H1 (cell line): ENCODE results near the gene NTRK2. TPM values are rescaled to one million over a fixed set of nuclear protein-coding genes. Genes with fewer than 3 reads are reported as not detected.

Source experiments
- CTCF ChIA-PET: fragments of 300-600 bp; sonication (Branson Sonifier 250); formaldehyde crosslinking; loops from one replicate; lab custom pipeline; 2021; ENCODE audit not compliant: partially characterized antibody; lab: Charles Lee
- POLR2A ChIA-PET: fragments of 300-600 bp; sonication (Branson Sonifier 250); formaldehyde crosslinking; loops from one replicate; lab custom pipeline; 2021; ENCODE audit warnings: inconsistent platforms; ENCODE audit not compliant: partially characterized antibody; lab: Charles Lee
- DNase-seq, 2 experiments: peaks; one replicate each; pipeline versions ENCODE4 v3.0.0 to v3.0.0-alpha.2; 2010 to 2022; ENCODE audit warnings: low spot score in 2 of 2, low read depth in 1 of 2, mixed read lengths in 1 of 2
- FAIRE-seq: peaks from 2 replicates; lab custom pipeline; 2011; peaks lifted over from hg19 to GRCh38; lab: Jason Lieb, UNC
- H2AFZ ChIP-seq: 2 replicates; pipeline ENCODE4 v1.8.1; 2012; ENCODE audit warnings: low read length, inconsistent platforms
- H2AK5ac ChIP-seq: 2 replicates; pipeline ENCODE4 v1.6.1; 2013; ENCODE audit warnings: low read depth, low read length
- H2BK120ac ChIP-seq: replicated peaks from 2 replicates; pipeline ENCODE3; 2013; ENCODE audit warnings: low read depth, low read length, inconsistent platforms
- H2BK12ac ChIP-seq: 2 replicates; pipeline ENCODE4 v1.6.1; 2013; ENCODE audit warnings: low read depth, low read length
- H2BK15ac ChIP-seq: 2 replicates; pipeline ENCODE4 v1.6.1; 2013; ENCODE audit warnings: low read length
- H2BK20ac ChIP-seq: 2 replicates; pipeline ENCODE4 v1.6.1; 2013; ENCODE audit warnings: low read length
- H2BK5ac ChIP-seq: 2 replicates; pipeline ENCODE4 v1.6.1; 2013; ENCODE audit warnings: low read depth, low read length
- H3K14ac ChIP-seq: 2 replicates; pipeline ENCODE4 v1.6.1; 2013; ENCODE audit warnings: inconsistent platforms; ENCODE audit not compliant: insufficient read length
- H3K18ac ChIP-seq: 2 replicates; pipeline ENCODE4 v1.6.1; 2013; ENCODE audit warnings: low read length; ENCODE audit errors: extremely low read depth
- H3K23ac ChIP-seq: 2 replicates; pipeline ENCODE4 v1.6.1; 2013; ENCODE audit warnings: inconsistent platforms; ENCODE audit not compliant: insufficient read length
- H3K23me2 ChIP-seq: 2 replicates; pipeline ENCODE4 v1.6.1; 2013; ENCODE audit warnings: low read depth, low read length
- H3K27ac ChIP-seq: 2 replicates; pipeline ENCODE4 v1.6.1; 2011; ENCODE audit warnings: low read depth, low read length, inconsistent platforms
- H3K27me3 ChIP-seq, 4 experiments: replicated peaks in 1 of 4; 1 replicate in 1 of 4; 2 replicates in 3 of 4; pipeline versions ENCODE4 v1.6.1 to v1.8.1; 2011 to 2013; ENCODE audit warnings: low read length in 3 of 4, mild to moderate bottlenecking in 3 of 4, inconsistent platforms in 2 of 4, mixed read lengths in 2 of 4, moderate library complexity in 1 of 4; ENCODE audit not compliant: control insufficient read depth in 3 of 4, insufficient read depth in 3 of 4; ENCODE audit errors: extremely low read depth in 1 of 4
- H3K36me3 ChIP-seq, 4 experiments: 2 replicates each; pipeline versions ENCODE4 v1.6.1 to v1.8.1; 2011 to 2013; ENCODE audit warnings: mild to moderate bottlenecking in 4 of 4, low read length in 3 of 4, moderate library complexity in 2 of 4, control low read depth in 1 of 4, inconsistent platforms in 1 of 4; ENCODE audit not compliant: insufficient read depth in 4 of 4, control insufficient read depth in 2 of 4
- H3K4ac ChIP-seq: replicated peaks from 2 replicates; pipeline ENCODE3; 2013; ENCODE audit warnings: low read length, low read depth, mixed read lengths, inconsistent platforms; ENCODE audit not compliant: insufficient read length
- H3K4me1 ChIP-seq, 4 experiments: replicated peaks in 1 of 4; 1 replicate in 1 of 4; 2 replicates in 3 of 4; pipeline versions ENCODE4 v1.6.1 to v1.8.1; 2011 to 2013; ENCODE audit warnings: low read length in 3 of 4, inconsistent platforms in 2 of 4, mixed read lengths in 1 of 4; ENCODE audit not compliant: insufficient read depth in 4 of 4, control insufficient read depth in 3 of 4
- H3K4me2 ChIP-seq, 2 experiments: 2 replicates each; pipeline versions ENCODE4 v1.6.1 to v1.8.1; 2011 to 2013; ENCODE audit warnings: low read depth in 2 of 2, low read length in 2 of 2, control low read depth in 1 of 2, inconsistent platforms in 1 of 2, mild to moderate bottlenecking in 1 of 2; ENCODE audit not compliant: insufficient read depth in 1 of 2
- H3K4me3 ChIP-seq, 4 experiments: fragments of 200-600, 300-600 bp in 1 of 4; sonication (generic), shearing (Covaris generic), sonication (Bioruptor Twin) in 1 of 4; 2 replicates each; pipeline versions ENCODE4 v1.5.1 to v1.8.1; 2011 to 2016; ENCODE audit warnings: low read length in 4 of 4, low read depth in 3 of 4, control low read depth in 2 of 4, inconsistent platforms in 2 of 4, mild to moderate bottlenecking in 2 of 4, mixed read lengths in 1 of 4, moderate library complexity in 1 of 4; ENCODE audit not compliant: insufficient read depth in 2 of 4; ENCODE audit errors: extremely low read depth in 1 of 4
- H3K56ac ChIP-seq: replicated peaks from 2 replicates; pipeline ENCODE3; 2013; ENCODE audit warnings: low read depth, mild to moderate bottlenecking, mixed read lengths, low read length, inconsistent platforms; ENCODE audit not compliant: insufficient read length
- H3K79me1 ChIP-seq: 2 replicates; pipeline ENCODE4 v1.6.1; 2013; ENCODE audit warnings: low read depth, low read length, control low read depth
- H3K79me2 ChIP-seq, 2 experiments: 2 replicates each; pipeline versions ENCODE4 v1.6.1 to v1.8.1; 2012 to 2013; ENCODE audit warnings: low read length in 2 of 2, mild to moderate bottlenecking in 2 of 2, inconsistent platforms in 1 of 2; ENCODE audit not compliant: insufficient read depth in 2 of 2, control insufficient read depth in 1 of 2
- H3K9ac ChIP-seq, 4 experiments: replicated peaks in 1 of 4; 1 replicate in 1 of 4; 2 replicates in 3 of 4; pipeline versions ENCODE4 v1.6.1 to v1.8.1; 2011 to 2013; ENCODE audit warnings: low read depth in 3 of 4, low read length in 3 of 4, control low read depth in 2 of 4, mild to moderate bottlenecking in 2 of 4, moderate library complexity in 2 of 4, inconsistent platforms in 1 of 4; ENCODE audit errors: extremely low read depth in 1 of 4
- H3K9me3 ChIP-seq, 2 experiments: 2 replicates each; pipeline versions ENCODE4 v1.6.1 to v1.8.1; 2012 to 2013; ENCODE audit warnings: mild to moderate bottlenecking in 2 of 2, moderate library complexity in 2 of 2, control low read depth in 1 of 2, inconsistent platforms in 1 of 2, low read depth in 1 of 2, low read length in 1 of 2, mixed read lengths in 1 of 2; ENCODE audit not compliant: insufficient read depth in 2 of 2
- H4K20me1 ChIP-seq, 2 experiments: replicated peaks in 1 of 2; 2 replicates each; pipeline versions ENCODE3 to v1.8.1; 2011 to 2013; ENCODE audit warnings: inconsistent platforms in 2 of 2, low read length in 2 of 2, mild to moderate bottlenecking in 1 of 2; ENCODE audit not compliant: insufficient read depth in 2 of 2, control insufficient read depth in 1 of 2
- H4K5ac ChIP-seq: 2 replicates; pipeline ENCODE4 v1.6.1; 2013; ENCODE audit warnings: low read length, low read depth, mixed read lengths, inconsistent platforms; ENCODE audit not compliant: insufficient read length
- H4K8ac ChIP-seq: 2 replicates; pipeline ENCODE4 v1.8.0; 2013; ENCODE audit warnings: mild to moderate bottlenecking, moderate library complexity, low read length, inconsistent platforms; ENCODE audit not compliant: insufficient read depth; ENCODE audit errors: extremely low read depth
- H4K91ac ChIP-seq: replicated peaks from 2 replicates; pipeline ENCODE3; 2013; ENCODE audit warnings: low read length, mixed read lengths, inconsistent platforms; ENCODE audit not compliant: insufficient read length
- BCL11A ChIP-seq, 2 experiments: IDR thresholded peaks; one replicate each; pipeline ENCODE4 v1.6.1; 2011; ENCODE audit warnings: low read depth in 2 of 2, low read length in 2 of 2, mild to moderate bottlenecking in 2 of 2
- CEBPB ChIP-seq: IDR thresholded peaks from 2 replicates; pipeline ENCODE4 v1.6.1; 2012; ENCODE audit warnings: low read depth, low read length
- FOSL1 ChIP-seq: IDR thresholded peaks from 2 replicates; pipeline ENCODE4 v1.6.1; 2011; ENCODE audit warnings: mild to moderate bottlenecking, low read depth, low read length, moderate library complexity; ENCODE audit not compliant: insufficient read depth
- NANOG ChIP-seq: IDR thresholded peaks from 2 replicates; pipeline ENCODE4 v1.6.1; 2011; ENCODE audit warnings: low read length, low read depth, mild to moderate bottlenecking, inconsistent platforms; ENCODE audit not compliant: insufficient read depth, poor library complexity, severe bottlenecking
- NRF1 ChIP-seq: IDR thresholded peaks from 2 replicates; pipeline ENCODE4 v1.6.1; 2011; ENCODE audit warnings: mild to moderate bottlenecking, low read depth, low read length, improper control_type of control experiment
- PHF8 ChIP-seq: fragments of 200-600 bp; sonication (generic); conservative IDR thresholded peaks from 2 replicates; pipeline ENCODE4 v1.7.1; 2012; ENCODE audit warnings: low read depth, mild to moderate bottlenecking, inconsistent platforms, low read length, moderate library complexity
- RAD21 ChIP-seq, 2 experiments: IDR thresholded peaks in 1 of 2; conservative IDR thresholded peaks in 1 of 2; 2 replicates each; pipeline ENCODE4 v1.6.1; 2011; ENCODE audit warnings: low read depth in 2 of 2, low read length in 2 of 2, improper control_type of control experiment in 1 of 2, inconsistent platforms in 1 of 2, mild to moderate bottlenecking in 1 of 2, moderate library complexity in 1 of 2
- RFX5 ChIP-seq: IDR thresholded peaks from 2 replicates; pipeline ENCODE4 v1.6.1; 2011; ENCODE audit warnings: low read depth, low read length, improper control_type of control experiment, borderline replicate concordance
- SAP30 ChIP-seq: fragments of 300-600 bp; sonication (generic); IDR thresholded peaks from 2 replicates; pipeline ENCODE4 v1.7.1; 2012; ENCODE audit warnings: low read length, moderate library complexity, mild to moderate bottlenecking, inconsistent platforms; ENCODE audit not compliant: insufficient read depth, insufficient replicate concordance
- SIX5 ChIP-seq: IDR thresholded peaks from 2 replicates; pipeline ENCODE4 v1.6.1; 2011; ENCODE audit warnings: mild to moderate bottlenecking, low read depth, low read length
- SP1 ChIP-seq: IDR thresholded peaks from 2 replicates; pipeline ENCODE4 v1.6.1; 2011; ENCODE audit warnings: low read depth, low read length
- TAF1 ChIP-seq: IDR thresholded peaks from 2 replicates; pipeline ENCODE4 v1.6.1; 2011; ENCODE audit warnings: mild to moderate bottlenecking, low read depth, low read length
- TCF12 ChIP-seq: IDR thresholded peaks from 2 replicates; pipeline ENCODE4 v1.6.1; 2011; ENCODE audit warnings: low read depth, mild to moderate bottlenecking, low read length
- USF2 ChIP-seq: IDR thresholded peaks from 2 replicates; pipeline ENCODE4 v1.6.1; 2011; ENCODE audit warnings: low read length, improper control_type of control experiment
- WGBS, 2 experiments: shearing (Covaris generic) in 1 of 2; methylation state at CpG; one replicate each; pipeline versions ENCODE4 v1.1.6 to v1.1.7; 2013 to 2015; ENCODE audit warnings: low lambda C conversion rate in 2 of 2, mixed read lengths in 2 of 2, inconsistent platforms in 1 of 2, low coverage in 1 of 2, missing lambda C conversion rate in 1 of 2; ENCODE audit not compliant: insufficient replicate concordance in 2 of 2, insufficient coverage in 1 of 2, insufficient read length in 1 of 2; ENCODE audit errors: extremely low coverage in 1 of 2, missing lambda C conversion rate in 1 of 2; 5-methylcytosine and 5-hydroxymethylcytosine counted together
- polyA plus RNA-seq, 7 experiments: library from polyadenylated mRNA; depleted of rRNA in 3 of 7; stranded (reverse) in 5 of 7; unstranded in 2 of 7; fragments of >200 nt in 5 of 7; fragments of 200-250 nt in 2 of 7; gene quantifications; 1 replicate in 5 of 7; 2 replicates in 1 of 7; 4 replicates in 1 of 7; pipeline versions ENCODE4 v1.2.1 to v1.2.3, GENCODE V29; 2011 to 2013; ENCODE audit warnings: missing spikeins in 2 of 7, mixed read lengths in 2 of 7
- total RNA-seq: library from RNA; stranded (reverse); fragmentation: NEBNext Ultra II Directional; extraction: Animal tissue kit (Norgen Biotek cat#: 25700); gene quantifications from 2 replicates; pipeline ENCODE4 v1.2.1, GENCODE V29; 2021

Gene NTRK2
- total and polyA plus RNA-seq, 2 of the 8 experiments (the other 6 are each of a cell fraction or from before 2014, with no cell fraction given): 0.03 to 0.04 TPM

- H2AK5ac ChIP-seq: no peak overlapping the region
- H3K27ac ChIP-seq: no peak overlapping the region
- POLR2A ChIA-PET: no interaction called here
- H4K20me1 ChIP-seq: no peaks in the 10 kb centered on the region
- H2BK20ac ChIP-seq: no peak overlapping the region
- no peaks in the 10 kb centered on the region for H3K79me2 ChIP-seq
- no peak overlapping the region for H3K9ac ChIP-seq
- no peak overlapping the region for H4K8ac ChIP-seq
- no peak overlapping the region for H3K14ac ChIP-seq
- CTCF ChIA-PET: interaction anchor here (1.3 to 1.6 kb wide), 2 partner anchors 10 to 22 kb away, joined by 4 to 5 read pairs; no protein-coding TSS in a partner anchor
- H2BK5ac ChIP-seq: no peak overlapping the region
- H2AFZ ChIP-seq: no peak overlapping the region
- H4K91ac ChIP-seq: no peak overlapping the region
- H3K23ac ChIP-seq: no peak overlapping the region
- FAIRE-seq: no peak
- no peak overlapping the region for H3K4me3 ChIP-seq
- H3K18ac ChIP-seq: no peak overlapping the region
- H3K56ac ChIP-seq: no peak overlapping the region
- no peaks in the 10 kb centered on the region; a peak in 1 of 7 replicates for H3K4me1 ChIP-seq
- H3K4ac ChIP-seq: no peak overlapping the region
- no peak overlapping the region for H4K5ac ChIP-seq
- no peak overlapping the region for H3K4me2 ChIP-seq
- H3K36me3 ChIP-seq: no peaks in the 10 kb centered on the region
- H3K9me3 ChIP-seq: no peaks in the 10 kb centered on the region
- no peak overlapping the region for H2BK12ac ChIP-seq
- no peaks in the 10 kb centered on the region for H3K23me2 ChIP-seq
- no peaks in the 10 kb centered on the region for H3K27me3 ChIP-seq
- no peaks in the 10 kb centered on the region for H3K79me1 ChIP-seq
- H2BK15ac ChIP-seq: no peak overlapping the region
- no peak for DNase-seq
- H2BK120ac ChIP-seq: no peak overlapping the region
- WGBS, 2 experiments: 100% methylated on average over 2 of the region's 2 CpGs; no CpG with 5 or more reads in 1 of the 2 experiments
- TF ChIP-seq RFX5: no peak
- TF ChIP-seq TCF12: no peak
- TF ChIP-seq NRF1: no peak
- TF ChIP-seq NANOG: no peak
- TF ChIP-seq SP1: no peak
- TF ChIP-seq PHF8: no peak
- no peak for TF ChIP-seq TAF1
- no peak for TF ChIP-seq BCL11A (IDR thresholded peaks at IDR 0.05; ENCODE audit: low read depth in 2 of 2, low read length in 2 of 2)
- TF ChIP-seq SAP30: no peak
- no peak for TF ChIP-seq USF2
- no peak for TF ChIP-seq RAD21 (IDR thresholded peaks at IDR 0.05 in 1 of 2, conservative IDR thresholded peaks at IDR 0.05 in 1 of 2; ENCODE audit: low read depth in 2 of 2, low read length in 2 of 2)
- no peak for TF ChIP-seq CEBPB
- no peak for TF ChIP-seq FOSL1
- TF ChIP-seq SIX5: no peak
Observed at GRCh38 chr9:84988621-84989020, 319.1 kb downstream of the NTRK2 start.
